Stomach (tissue), 4 donors: Measurements from ENCODE around the gene CENPP.

ENCODE experiments used
- EP300 ChIP-seq: sonication (generic); formaldehyde crosslinking; IDR thresholded peaks from one replicate; pipeline ENCODE4 v1.6.1; 2017; ENCODE audit warnings: antibody characterized with exemption
- TF ChIP-seq, protein P1 (sequence below), 7 experiments: fragments of 450-650 bp in 4 of 7; fragments of 200-600 bp in 3 of 7; sonication (generic) in 3 of 7; IDR thresholded peaks; one replicate each; pipeline ENCODE4 v1.5.1; 2016 to 2019; ENCODE audit warnings: antibody characterized with exemption in 7 of 7, control low read depth in 2 of 7, mild to moderate bottlenecking in 1 of 7

DNA sequence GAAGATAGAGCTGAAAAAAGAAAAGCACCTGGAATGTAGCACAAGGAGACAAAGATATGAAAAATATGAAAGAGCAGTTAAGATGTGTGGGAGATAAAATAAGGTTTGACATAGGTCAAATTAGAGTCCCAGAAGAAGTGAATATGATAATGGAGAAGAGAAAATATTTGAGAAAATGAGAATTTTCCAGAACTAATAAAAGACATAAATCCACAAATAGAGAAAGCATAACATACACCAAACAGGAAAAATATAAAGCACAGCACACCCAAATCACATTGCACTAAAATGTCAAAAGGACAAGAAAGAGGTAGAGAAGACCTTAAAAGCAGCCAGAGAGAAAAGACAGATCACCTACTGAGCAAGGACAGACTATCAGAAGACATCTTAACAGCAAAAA lies 300.7 kb downstream of the CENPP start:
- TF ChIP-seq EP300, result no peak
- TF ChIP-seq, protein P1, sequence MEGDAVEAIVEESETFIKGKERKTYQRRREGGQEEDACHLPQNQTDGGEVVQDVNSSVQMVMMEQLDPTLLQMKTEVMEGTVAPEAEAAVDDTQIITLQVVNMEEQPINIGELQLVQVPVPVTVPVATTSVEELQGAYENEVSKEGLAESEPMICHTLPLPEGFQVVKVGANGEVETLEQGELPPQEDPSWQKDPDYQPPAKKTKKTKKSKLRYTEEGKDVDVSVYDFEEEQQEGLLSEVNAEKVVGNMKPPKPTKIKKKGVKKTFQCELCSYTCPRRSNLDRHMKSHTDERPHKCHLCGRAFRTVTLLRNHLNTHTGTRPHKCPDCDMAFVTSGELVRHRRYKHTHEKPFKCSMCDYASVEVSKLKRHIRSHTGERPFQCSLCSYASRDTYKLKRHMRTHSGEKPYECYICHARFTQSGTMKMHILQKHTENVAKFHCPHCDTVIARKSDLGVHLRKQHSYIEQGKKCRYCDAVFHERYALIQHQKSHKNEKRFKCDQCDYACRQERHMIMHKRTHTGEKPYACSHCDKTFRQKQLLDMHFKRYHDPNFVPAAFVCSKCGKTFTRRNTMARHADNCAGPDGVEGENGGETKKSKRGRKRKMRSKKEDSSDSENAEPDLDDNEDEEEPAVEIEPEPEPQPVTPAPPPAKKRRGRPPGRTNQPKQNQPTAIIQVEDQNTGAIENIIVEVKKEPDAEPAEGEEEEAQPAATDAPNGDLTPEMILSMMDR (IDR thresholded peaks at IDR 0.05), result no peak
